ENCODE results near the gene CEPT1.

- TF ChIP-seq CTCF (IDR thresholded peaks at IDR 0.05) (no peak), POLR2A (IDR thresholded peaks at IDR 0.05) (no peak)
Measured at GRCh38 chr1:111131693-111132092, 8.3 kb upstream of the CEPT1 start.
